BLaER1 (cell line): ENCODE data around the gene SEMA3C.

Experiments used
- H3K27ac ChIP-seq: shearing (Covaris generic); formaldehyde crosslinking; 2 replicates; pipeline ENCODE4 v1.8.1; 2022
- H3K27me3 ChIP-seq: shearing (Covaris generic); formaldehyde crosslinking; 2 replicates; pipeline ENCODE4 v1.8.1; 2022
- H3K36me3 ChIP-seq: shearing (Covaris generic); formaldehyde crosslinking; 2 replicates; pipeline ENCODE4 v1.8.1; 2022
- H3K4me1 ChIP-seq: shearing (Covaris generic); formaldehyde crosslinking; 2 replicates; pipeline ENCODE4 v1.8.1; 2022
- H3K4me2 ChIP-seq: shearing (Covaris generic); formaldehyde crosslinking; 2 replicates; pipeline ENCODE4 v1.8.1; 2022
- H3K4me3 ChIP-seq: shearing (Covaris generic); formaldehyde crosslinking; 2 replicates; pipeline ENCODE4 v1.8.1; 2022
- H3K9ac ChIP-seq: shearing (Covaris generic); formaldehyde crosslinking; 2 replicates; pipeline ENCODE4 v1.8.1; 2022
- H3K9me3 ChIP-seq: shearing (Covaris generic); formaldehyde crosslinking; 2 replicates; pipeline ENCODE4 v1.8.1; 2022
- H4K20me1 ChIP-seq: shearing (Covaris generic); formaldehyde crosslinking; 2 replicates; pipeline ENCODE4 v1.8.1; 2022
- Cebpa-rat ChIP-seq: shearing (Covaris generic); IDR thresholded peaks from 2 replicates; pipeline ENCODE4 v1.8.1; 2022

The SEMA3C gene

DNA sequence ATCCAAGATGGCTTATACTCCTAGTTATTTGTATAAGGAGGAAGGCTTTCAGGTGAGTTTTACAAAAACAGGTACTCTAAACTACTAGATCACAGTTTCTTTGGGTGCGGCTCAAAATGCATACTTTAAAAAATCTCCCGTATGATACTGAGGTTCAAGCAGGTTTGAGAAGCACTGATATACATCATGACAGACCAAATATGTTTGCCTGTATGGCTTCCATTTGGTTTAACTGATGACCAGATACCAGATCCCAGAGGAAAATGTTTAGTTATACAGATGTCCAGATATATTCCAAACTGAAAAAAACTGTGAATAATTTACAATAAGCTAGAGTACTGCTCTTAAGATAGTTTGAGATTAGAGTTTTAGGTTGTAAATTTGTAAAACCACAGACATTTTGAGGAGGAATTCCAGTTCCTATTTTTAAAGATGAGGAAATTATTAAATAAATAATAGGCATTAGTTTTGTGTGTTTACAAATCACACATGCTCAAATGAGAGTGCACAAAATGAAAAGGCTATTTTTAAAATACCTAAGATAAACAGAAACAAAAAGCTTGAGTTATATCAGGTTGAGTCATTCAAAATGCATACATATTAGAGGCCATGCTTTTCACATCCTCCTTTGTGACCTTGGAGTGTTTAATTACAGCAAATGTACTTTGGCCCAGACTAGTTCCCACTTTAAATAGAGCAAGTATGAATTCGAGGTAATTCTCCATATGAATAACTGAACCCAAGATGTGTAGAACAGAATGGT, 60.5 kb downstream of the SEMA3C start:
- Histone ChIP-seq H3K4me2 (no peak overlapping the region), H3K27me3 (no peaks in the 10 kb centered on the region), H3K4me1 (no peaks in the 10 kb centered on the region), H3K27ac (no peak overlapping the region), H3K9me3 (no peaks in the 10 kb centered on the region), H3K36me3 (no peaks in the 10 kb centered on the region), H3K4me3 (no peak overlapping the region), H3K9ac (no peak overlapping the region), H4K20me1 (no peaks in the 10 kb centered on the region)
- TF ChIP-seq Cebpa-rat = no peak

- Histone ChIP-seq H3K36me3 (no peaks in the 10 kb centered on the region), H3K4me1 (no peaks in the 10 kb centered on the region), H4K20me1 (no peaks in the 10 kb centered on the region), H3K4me2 (no peak overlapping the region), H3K27ac (no peak overlapping the region), H3K9ac (no peak overlapping the region), H3K27me3 (no peaks in the 10 kb centered on the region), H3K9me3 (no peaks in the 10 kb centered on the region), H3K4me3 (no peak overlapping the region)
- TF ChIP-seq Cebpa-rat = no peak
These were observed 62.1 kb downstream of the SEMA3C start for GRCh38 chr7:80856769-80857168.

GRCh38 chr7:80851896-80852476, 66.9 kb downstream of the SEMA3C start:
- Histone ChIP-seq H3K36me3 (no peaks in the 10 kb centered on the region), H3K4me2 (no peak overlapping the region), H3K9ac (no peak overlapping the region), H3K9me3 (no peaks in the 10 kb centered on the region), H3K4me1 (no peaks in the 10 kb centered on the region), H3K27ac (no peak overlapping the region), H4K20me1 (no peaks in the 10 kb centered on the region), H3K27me3 (no peaks in the 10 kb centered on the region), H3K4me3 (no peak overlapping the region)
- TF ChIP-seq Cebpa-rat = no peak

DNA sequence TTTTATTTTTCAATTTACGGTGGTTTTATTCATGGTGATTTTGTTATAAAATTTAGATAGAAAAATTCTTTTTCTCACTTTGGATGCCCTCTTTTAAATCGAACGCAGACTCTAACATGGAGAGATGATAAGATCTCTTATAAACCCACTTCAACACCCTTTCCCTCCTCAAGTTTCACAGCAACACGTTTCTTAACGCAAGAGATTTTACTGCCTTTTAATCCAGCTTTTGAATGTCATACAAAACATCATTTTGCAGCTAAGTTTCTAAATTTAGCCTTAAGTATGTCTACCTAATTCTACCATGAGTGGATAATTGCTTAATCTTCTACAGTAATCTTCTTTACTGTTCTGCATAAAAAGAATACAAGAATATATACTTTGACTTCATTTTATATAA, 70.0 kb downstream of the SEMA3C start:
- Histone ChIP-seq H3K4me2 (no peak overlapping the region), H3K27ac (no peak overlapping the region)

GRCh38 chr7:80847895-80848294, 71.0 kb downstream of the SEMA3C start:
- H3K9me3 ChIP-seq = no peaks in the 10 kb centered on the region
- no peaks in the 10 kb centered on the region for H3K27me3 ChIP-seq
- H3K4me2 ChIP-seq = no peak overlapping the region

More for the DNA sequence above, 70.0 kb downstream of the SEMA3C start:
- TF ChIP-seq Cebpa-rat = no peak
- no peaks in the 10 kb centered on the region for H3K36me3 ChIP-seq
- H3K4me3 ChIP-seq = no peak overlapping the region
- H3K4me1 ChIP-seq = no peaks in the 10 kb centered on the region
- no peak overlapping the region for H3K9ac ChIP-seq
- no peaks in the 10 kb centered on the region for H3K27me3 ChIP-seq
- no peaks in the 10 kb centered on the region for H4K20me1 ChIP-seq
- no peaks in the 10 kb centered on the region for H3K9me3 ChIP-seq

GRCh38 chr7:80847027-80847426, 71.8 kb downstream of the SEMA3C start:
- Histone ChIP-seq H3K36me3 (no peaks in the 10 kb centered on the region), H3K4me1 (no peaks in the 10 kb centered on the region), H3K9ac (no peak overlapping the region), H3K9me3 (no peaks in the 10 kb centered on the region), H4K20me1 (no peaks in the 10 kb centered on the region), H3K4me3 (no peak overlapping the region), H3K4me2 (no peak overlapping the region), H3K27me3 (no peaks in the 10 kb centered on the region), H3K27ac (no peak overlapping the region)
- no peak for TF ChIP-seq Cebpa-rat

More at GRCh38 chr7:80847895-80848294, 71.0 kb downstream of the SEMA3C start:
- TF ChIP-seq Cebpa-rat = peak; percentile 15; the same call in 1 of the 2 replicates
- no peaks in the 10 kb centered on the region for H3K36me3 ChIP-seq
- no peak overlapping the region for H3K9ac ChIP-seq
- no peaks in the 10 kb centered on the region for H3K4me1 ChIP-seq
- H3K4me3 ChIP-seq = no peak overlapping the region
- no peak overlapping the region for H3K27ac ChIP-seq
- no peaks in the 10 kb centered on the region for H4K20me1 ChIP-seq

- Histone ChIP-seq H3K4me1 (no peaks in the 10 kb centered on the region), H3K4me2 (no peak overlapping the region), H3K36me3 (no peaks in the 10 kb centered on the region), H3K9ac (no peak overlapping the region), H3K27me3 (no peaks in the 10 kb centered on the region), H3K4me3 (no peak overlapping the region), H3K9me3 (no peaks in the 10 kb centered on the region), H4K20me1 (no peaks in the 10 kb centered on the region), H3K27ac (no peak overlapping the region)
- TF ChIP-seq Cebpa-rat = no peak
These were observed 73.9 kb downstream of the SEMA3C start for GRCh38 chr7:80844916-80845315.

- no peak overlapping the region for H3K4me2 ChIP-seq
These were observed 75.7 kb downstream of the SEMA3C start for GRCh38 chr7:80843018-80843677.

GRCh38 chr7:80842022-80842790, 76.6 kb downstream of the SEMA3C start:
- no peaks in the 10 kb centered on the region for H3K27me3 ChIP-seq
- H4K20me1 ChIP-seq = no peaks in the 10 kb centered on the region
- no peaks in the 10 kb centered on the region for H3K9me3 ChIP-seq
- H3K27ac ChIP-seq = no peak overlapping the region
- no peaks in the 10 kb centered on the region for H3K4me1 ChIP-seq
- no peaks in the 10 kb centered on the region for H3K36me3 ChIP-seq
- H3K4me2 ChIP-seq = no peak overlapping the region
- no peak overlapping the region for H3K4me3 ChIP-seq
- TF ChIP-seq Cebpa-rat = no peak
- H3K9ac ChIP-seq = no peak overlapping the region

More at GRCh38 chr7:80843018-80843677, 75.7 kb downstream of the SEMA3C start:
- no peaks in the 10 kb centered on the region for H3K36me3 ChIP-seq
- no peaks in the 10 kb centered on the region for H3K27me3 ChIP-seq
- no peak overlapping the region for H3K27ac ChIP-seq
- H3K9ac ChIP-seq = no peak overlapping the region
- TF ChIP-seq Cebpa-rat = no peak
- H3K4me3 ChIP-seq = no peak overlapping the region
- H3K4me1 ChIP-seq = no peaks in the 10 kb centered on the region
- H4K20me1 ChIP-seq = no peaks in the 10 kb centered on the region
- H3K9me3 ChIP-seq = no peaks in the 10 kb centered on the region
